ENCODE measurements around the gene ADGRL3.

Gene ADGRL3

DNA sequence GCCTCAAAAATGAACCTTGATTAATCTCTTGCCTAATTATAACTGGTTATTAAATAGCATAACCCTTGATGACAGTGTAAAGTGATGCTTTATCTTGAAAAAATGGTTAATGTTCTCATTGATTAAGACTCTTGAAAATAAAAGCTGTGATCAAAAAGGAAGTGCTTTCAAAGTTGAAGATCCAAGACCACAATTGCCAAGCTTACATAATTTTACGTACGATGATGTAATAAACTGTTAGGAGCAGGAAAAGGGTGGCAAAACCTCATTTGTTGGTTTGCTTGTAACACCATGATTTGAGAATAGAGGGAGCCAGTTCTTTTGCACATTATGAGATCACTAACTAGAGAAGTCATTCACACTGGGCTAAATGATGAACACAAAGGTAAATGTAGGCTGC is 322.2 kb downstream of the ADGRL3 start:
- H3K4me3 ChIP-seq (ENCODE audit: control insufficient read depth, low read depth, low read length), result no peak overlapping the region
- TF ChIP-seq, protein P1, sequence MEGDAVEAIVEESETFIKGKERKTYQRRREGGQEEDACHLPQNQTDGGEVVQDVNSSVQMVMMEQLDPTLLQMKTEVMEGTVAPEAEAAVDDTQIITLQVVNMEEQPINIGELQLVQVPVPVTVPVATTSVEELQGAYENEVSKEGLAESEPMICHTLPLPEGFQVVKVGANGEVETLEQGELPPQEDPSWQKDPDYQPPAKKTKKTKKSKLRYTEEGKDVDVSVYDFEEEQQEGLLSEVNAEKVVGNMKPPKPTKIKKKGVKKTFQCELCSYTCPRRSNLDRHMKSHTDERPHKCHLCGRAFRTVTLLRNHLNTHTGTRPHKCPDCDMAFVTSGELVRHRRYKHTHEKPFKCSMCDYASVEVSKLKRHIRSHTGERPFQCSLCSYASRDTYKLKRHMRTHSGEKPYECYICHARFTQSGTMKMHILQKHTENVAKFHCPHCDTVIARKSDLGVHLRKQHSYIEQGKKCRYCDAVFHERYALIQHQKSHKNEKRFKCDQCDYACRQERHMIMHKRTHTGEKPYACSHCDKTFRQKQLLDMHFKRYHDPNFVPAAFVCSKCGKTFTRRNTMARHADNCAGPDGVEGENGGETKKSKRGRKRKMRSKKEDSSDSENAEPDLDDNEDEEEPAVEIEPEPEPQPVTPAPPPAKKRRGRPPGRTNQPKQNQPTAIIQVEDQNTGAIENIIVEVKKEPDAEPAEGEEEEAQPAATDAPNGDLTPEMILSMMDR (conservative IDR thresholded peaks at IDR 0.05; ENCODE audit: control insufficient read depth, insufficient read depth, low read depth, low read length), result no peak
- no peak for DNase-seq (ENCODE audit: low read depth)

DNA sequence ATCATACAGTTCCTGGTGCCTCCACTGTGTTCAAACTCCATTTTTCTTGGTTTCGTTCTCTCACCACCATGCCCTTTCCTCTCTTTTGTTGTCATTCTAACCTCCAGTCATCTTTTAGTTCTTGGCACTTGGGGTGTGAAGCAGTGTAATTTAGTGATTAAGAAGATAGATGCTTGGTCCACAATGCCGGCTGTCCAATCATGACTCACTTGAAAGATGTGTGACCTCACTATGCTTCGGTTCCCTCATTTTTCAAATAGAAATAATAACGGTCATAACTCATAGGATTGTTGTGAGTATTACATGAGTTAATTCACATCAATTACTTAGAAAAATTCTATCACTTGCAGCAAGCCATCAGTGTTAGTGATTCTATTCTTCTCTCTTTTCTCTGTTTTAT is 327.8 kb downstream of the ADGRL3 start:
- TF ChIP-seq, protein P1 (conservative IDR thresholded peaks at IDR 0.05; ENCODE audit: control insufficient read depth, insufficient read depth, low read depth, low read length), result no peak
- H3K4me3 ChIP-seq (ENCODE audit: control insufficient read depth, low read depth, low read length), result no peak overlapping the region
- no peak for DNase-seq (ENCODE audit: low read depth)

DNA sequence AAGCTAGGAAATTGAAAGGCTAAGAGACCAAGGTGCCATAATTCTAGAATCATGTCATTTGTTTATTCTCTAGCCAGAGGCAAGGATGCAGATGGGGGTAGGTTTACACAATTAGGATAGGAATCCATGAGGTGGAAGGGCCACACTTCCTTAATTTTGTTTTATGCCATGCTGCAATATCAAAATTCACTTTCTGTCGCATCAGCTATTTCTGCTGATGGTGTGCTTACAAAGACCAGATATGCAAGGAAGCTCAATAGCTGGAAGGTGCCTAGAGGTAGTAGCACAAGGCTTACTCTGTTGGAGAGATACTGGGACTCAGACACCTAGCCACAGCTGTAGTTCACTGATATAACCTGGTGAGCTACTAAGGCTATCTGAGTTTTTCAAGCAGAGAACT is 328.5 kb downstream of the ADGRL3 start:
- H3K4me3 ChIP-seq (ENCODE audit: control insufficient read depth, low read depth, low read length), result no peak overlapping the region
- DNase-seq (ENCODE audit: low read depth), result no peak
- TF ChIP-seq, protein P1 (conservative IDR thresholded peaks at IDR 0.05; ENCODE audit: control insufficient read depth, insufficient read depth, low read depth, low read length), result no peak

DNA sequence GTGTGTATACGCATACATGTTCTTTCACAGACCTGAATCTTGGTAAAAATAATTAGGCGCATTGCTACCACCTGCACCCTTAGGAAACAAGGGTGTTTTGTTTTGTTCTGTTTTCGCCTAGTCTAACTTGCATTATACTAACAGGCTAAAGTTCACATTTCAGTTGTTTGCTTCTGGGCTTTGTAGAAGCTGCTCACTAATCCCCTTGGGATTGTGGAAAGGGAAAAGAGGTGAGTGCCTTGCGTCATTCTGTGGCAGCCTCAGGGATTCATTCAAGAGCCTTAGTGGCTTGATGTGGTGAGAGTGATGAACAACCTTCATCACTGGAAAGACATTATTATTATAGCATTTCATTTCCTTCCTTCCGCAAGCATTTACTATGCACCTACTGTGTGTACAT is 331.1 kb downstream of the ADGRL3 start:
- TF ChIP-seq, protein P1 (conservative IDR thresholded peaks at IDR 0.05; ENCODE audit: control insufficient read depth, insufficient read depth, low read depth, low read length), result no peak
- DNase-seq (ENCODE audit: low read depth), result no peak
- H3K4me3 ChIP-seq (ENCODE audit: control insufficient read depth, low read depth, low read length), result no peak overlapping the region

DNA sequence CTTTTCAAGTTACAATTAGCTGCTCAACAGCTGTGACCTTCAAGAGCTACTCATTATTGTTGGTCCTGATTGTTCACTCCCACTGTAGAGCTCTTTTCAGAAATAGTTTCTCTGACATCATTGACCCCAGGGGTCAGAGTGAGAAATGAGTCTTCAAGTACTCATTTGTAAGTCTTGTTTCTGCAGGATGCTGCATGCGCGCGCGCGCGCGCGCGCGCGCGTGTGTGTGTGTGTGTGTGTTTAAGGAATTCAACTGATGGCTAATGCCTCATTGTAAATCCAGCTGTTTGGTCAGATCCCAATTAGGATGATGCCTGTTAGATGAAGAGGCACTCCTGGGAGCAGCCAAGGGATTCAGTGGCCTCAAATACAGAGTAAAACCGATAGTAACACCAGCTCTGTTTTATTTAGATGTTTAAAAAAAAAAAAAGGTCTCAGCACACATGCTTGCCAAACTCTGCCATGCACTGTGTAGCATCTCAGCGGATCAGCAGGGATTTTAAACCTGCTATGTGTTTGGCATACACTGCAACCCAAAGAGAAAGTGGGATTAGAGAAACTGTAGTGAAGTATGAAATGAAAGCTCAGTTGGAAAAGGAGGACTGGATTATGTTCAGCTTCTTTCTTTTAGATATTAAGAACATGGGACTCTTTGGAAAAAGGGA is 332.3 kb downstream of the ADGRL3 start:
- H3K4me3 ChIP-seq (ENCODE audit: control insufficient read depth, low read depth, low read length), result no peak overlapping the region
- no peak for DNase-seq (ENCODE audit: low read depth)
- TF ChIP-seq, protein P1 (conservative IDR thresholded peaks at IDR 0.05; ENCODE audit: control insufficient read depth, insufficient read depth, low read depth, low read length), result no peak

DNA sequence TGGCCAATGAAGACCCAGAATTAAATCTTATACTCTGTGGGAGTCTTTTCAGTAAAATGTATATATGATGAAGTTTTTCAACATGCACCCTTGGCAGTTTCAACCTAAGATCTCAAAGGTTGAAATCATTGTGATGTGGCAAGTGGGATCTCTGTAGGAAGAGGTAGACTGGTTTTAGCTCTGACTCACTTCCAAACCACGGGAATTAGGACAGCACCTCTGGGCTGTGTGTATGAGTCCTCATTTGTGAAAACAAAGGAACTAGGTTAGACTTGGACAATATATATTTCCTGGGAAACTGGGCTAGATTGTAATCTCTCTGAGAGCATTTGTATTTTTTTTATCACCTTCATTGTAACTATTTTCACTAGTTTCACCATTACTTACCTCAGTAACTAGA is 333.0 kb downstream of the ADGRL3 start:
- TF ChIP-seq, protein P1 (conservative IDR thresholded peaks at IDR 0.05; ENCODE audit: control insufficient read depth, insufficient read depth, low read depth, low read length), result no peak
- H3K4me3 ChIP-seq (ENCODE audit: control insufficient read depth, low read depth, low read length), result no peak overlapping the region
- no peak for DNase-seq (ENCODE audit: low read depth)

DNA sequence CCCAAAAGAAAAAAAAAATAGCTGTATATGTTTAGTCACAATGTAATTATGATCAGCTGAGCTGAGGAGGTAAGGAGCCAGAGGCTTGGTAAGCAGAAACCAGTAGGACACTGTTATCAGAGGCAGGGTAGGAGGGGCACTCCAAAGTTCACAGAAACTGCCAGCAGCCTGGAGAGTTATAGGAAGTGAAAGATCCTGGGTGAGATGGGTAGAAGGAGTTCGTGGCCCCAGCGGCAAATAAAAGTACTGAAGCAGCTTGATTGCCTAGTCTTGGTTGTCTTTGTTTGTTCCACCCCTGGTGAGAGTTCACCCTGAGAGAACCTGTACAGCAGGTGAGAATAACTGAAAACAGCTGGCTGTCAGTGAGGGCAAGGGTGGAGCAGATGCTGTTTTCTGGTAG is 340.8 kb downstream of the ADGRL3 start:
- no peak for DNase-seq (ENCODE audit: low read depth)
- H3K4me3 ChIP-seq (ENCODE audit: control insufficient read depth, low read depth, low read length), result no peak overlapping the region
- TF ChIP-seq, protein P1 (conservative IDR thresholded peaks at IDR 0.05; ENCODE audit: control insufficient read depth, insufficient read depth, low read depth, low read length), result no peak
